K562 treated with DMSO at 1 percent for 48 hours (cell line): Measurements from ENCODE around the gene MYDGF. TPM values are rescaled to one million over a fixed set of nuclear protein-coding genes. Genes with fewer than 3 reads are reported as not detected.

Experiments
- total RNA-seq: library from RNA; unstranded; fragments of 300-600 nt; gene quantifications from 2 replicates; pipeline ENCODE4 v1.2.3, GENCODE V29; 2022; ENCODE audit warnings: low replicate concordance; ENCODE audit errors: extremely low read depth

The MYDGF gene
- 497 TPM in 1 of 2 replicates, not detected in the other for total RNA-seq

GRCh38 chr19:4669723-4670480, at the start of gene MYDGF:
Gene MYDGF, minus strand, starts transcription at chr19:4670342. Its CDS starts 8 bp downstream, at chr19:4670334.

DNA sequence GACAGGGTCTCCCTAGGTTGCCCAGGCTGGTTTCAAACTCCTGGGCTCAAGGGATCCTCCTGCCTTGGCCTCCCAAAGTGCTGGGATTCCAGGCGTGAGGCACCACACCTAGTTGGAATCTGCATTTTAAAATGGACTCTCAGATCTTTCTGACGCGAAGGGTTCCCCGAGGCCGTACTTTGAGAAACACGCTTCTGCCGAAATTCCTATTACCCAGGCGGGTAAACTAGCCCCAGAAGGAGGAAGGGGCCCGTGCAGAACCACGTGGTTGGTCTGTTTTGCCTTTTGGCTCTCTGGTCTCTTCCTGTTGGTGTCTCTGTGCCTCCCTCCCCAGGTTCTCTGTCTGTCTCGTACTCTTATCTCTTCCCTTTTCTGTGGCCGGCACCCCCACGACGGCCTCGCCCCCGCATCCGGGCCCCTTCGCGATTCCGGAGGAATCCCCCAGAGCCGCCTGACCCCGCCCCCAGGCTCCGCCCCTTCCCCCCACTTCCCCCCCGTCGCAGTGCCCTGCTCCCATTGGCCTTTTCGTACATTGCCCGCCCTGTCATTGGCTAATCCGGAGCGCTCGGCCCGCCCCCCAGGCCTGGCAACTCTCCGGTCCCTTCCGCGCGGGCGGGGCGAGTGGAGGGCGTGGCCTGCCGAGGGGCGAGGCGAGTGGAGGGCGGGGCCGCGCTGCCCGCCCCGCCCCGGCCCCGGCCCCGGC, 31.2 kb downstream of the MYDGF start, which contains the start of gene TNFAIP8L1:
Gene TNFAIP8L1 (plus strand): TSS at position 689 of the 703 bp plus-strand sequence. CDS start 12,354 bp downstream, outside the sequence.

Other genes with a start within 250 kb of the MYDGF start
- not detected in 2 replicates for gene UBXN6, start 212.5 kb downstream of the MYDGF start, total RNA-seq
- 312 TPM in 1 of 2 replicates, not detected in the other for gene HDGFL2, start 198.0 kb downstream of the MYDGF start, total RNA-seq
- not detected in 2 replicates for gene PLIN4, start 151.9 kb downstream of the MYDGF start, total RNA-seq
- gene PLIN5, start 135.1 kb downstream of the MYDGF start, total RNA-seq, result not detected in 2 replicates
- 123 TPM in 1 of 2 replicates, not detected in the other for gene LRG1, start 130.3 kb downstream of the MYDGF start, total RNA-seq
- not detected in 2 replicates for gene SEMA6B, start 110.7 kb downstream of the MYDGF start, total RNA-seq
- gene TNFAIP8L1, start 30.8 kb downstream of the MYDGF start, total RNA-seq, result not detected in 2 replicates
- gene DPP9, start 53.5 kb upstream of the MYDGF start, total RNA-seq, result not detected in 2 replicates
- not detected in 2 replicates for gene FEM1A, start 121.4 kb upstream of the MYDGF start, total RNA-seq
- not detected in 2 replicates for gene TICAM1, start 161.4 kb upstream of the MYDGF start, total RNA-seq
- not detected in 2 replicates for gene PLIN3, start 197.3 kb upstream of the MYDGF start, total RNA-seq
- gene ARRDC5, start 232.6 kb upstream of the MYDGF start, total RNA-seq, result not detected in 2 replicates
- gene UHRF1, start 239.2 kb upstream of the MYDGF start, total RNA-seq, result not detected in 2 replicates